HG03354 (cell line): ENCODE results near the gene FAM222A.

Experiments
- ATAC-seq: cut with Tn5 transposase; IDR thresholded peaks from one replicate; pipeline ENCODE4 v1.9.1; 2021; ENCODE audit warnings: mild to moderate bottlenecking; ENCODE audit not compliant: unreplicated experiment, poor library complexity, severe bottlenecking

FAM222A gene

DNA sequence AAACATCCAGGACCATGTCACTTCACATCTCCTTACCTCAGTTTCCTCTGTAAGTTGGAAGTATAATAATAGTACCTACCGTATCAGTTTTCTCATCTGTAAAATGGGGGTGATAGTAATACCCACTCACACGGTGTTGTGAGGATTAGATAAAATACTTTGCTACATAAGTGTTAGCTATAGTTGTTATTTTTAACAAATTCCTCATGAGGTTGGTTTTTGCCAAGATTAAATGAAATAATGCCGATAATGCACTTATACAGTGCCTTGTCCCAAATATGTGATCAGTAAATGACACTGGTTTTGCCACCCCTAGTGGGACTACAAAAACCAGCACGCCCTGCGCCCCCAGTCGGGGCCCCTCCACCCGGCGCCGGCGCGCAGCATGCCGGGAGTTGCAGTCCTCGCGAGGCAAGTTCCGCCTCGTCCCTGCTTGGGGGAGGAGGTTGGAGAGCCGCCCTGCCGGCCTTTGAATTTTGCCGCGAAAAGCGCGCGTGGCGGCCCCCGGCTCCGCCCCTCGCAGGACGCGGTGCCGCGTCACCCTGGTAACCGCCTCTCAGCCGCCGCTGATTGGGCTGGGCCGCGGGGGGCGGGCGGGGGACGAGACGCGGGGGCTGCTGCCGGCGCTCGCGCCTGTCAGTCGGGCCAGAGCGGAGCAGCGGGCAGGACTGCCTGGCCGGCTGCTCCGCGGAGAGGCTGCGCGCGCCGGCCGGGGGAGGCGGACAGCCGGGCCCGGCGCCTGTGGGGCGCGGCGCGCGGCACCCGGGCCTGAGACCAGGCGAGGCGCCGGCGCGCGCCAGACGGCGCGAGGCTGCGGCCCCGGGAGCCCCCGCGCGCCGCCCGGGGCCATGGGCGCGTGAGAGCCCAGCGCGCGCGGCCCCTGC lies at the start of gene FAM222A:
Gene FAM222A, plus strand, starts transcription at position 639 of the 884 bp plus-strand sequence. CDS start 30,322 bp downstream, outside the sequence.
- peak; percentile 92 for ATAC-seq

GRCh38 chr12:109664402-109664801 lies 49.2 kb upstream of the FAM222A start:
- no peak for ATAC-seq

DNA sequence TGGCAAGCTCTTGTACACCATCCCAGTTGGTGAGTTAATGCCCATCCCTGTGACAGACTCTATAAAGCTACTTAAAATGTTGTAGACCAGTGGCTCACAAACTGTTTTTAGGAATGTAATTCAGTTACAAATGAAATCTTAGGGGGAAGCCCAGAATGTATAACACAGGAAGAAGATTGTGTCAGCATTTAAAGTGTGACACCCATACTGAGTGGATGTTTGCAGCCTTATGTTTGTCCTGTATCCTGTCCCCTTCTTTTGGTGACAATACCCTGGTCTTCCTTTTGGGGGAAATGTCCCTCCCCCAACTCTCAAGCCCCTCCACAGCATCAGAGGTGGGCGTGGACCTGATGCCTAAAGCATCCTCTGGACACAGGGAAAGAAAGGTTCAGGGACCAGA lies 47.6 kb upstream of the FAM222A start:
- ATAC-seq: no peak

- ATAC-seq: no peak
Measured at GRCh38 chr12:109670731-109671130, 42.9 kb upstream of the FAM222A start.

DNA sequence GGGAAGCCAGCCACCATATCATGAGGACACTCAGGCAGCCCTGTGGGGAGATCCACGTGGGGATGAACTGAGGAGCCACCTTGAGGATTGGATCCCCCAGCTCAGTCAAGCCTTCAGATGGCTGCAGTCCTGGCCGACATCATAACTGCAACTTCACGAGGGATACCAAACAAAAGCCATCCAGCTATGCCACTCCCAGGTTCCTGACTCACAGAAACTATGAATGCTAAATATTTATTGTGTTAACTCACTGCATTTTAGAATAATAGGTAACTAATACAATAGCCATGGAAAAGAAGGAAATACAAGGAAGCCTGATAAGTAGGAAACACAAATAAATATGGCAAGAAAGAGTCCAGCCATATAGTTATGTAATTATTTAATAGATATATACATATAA lies 42.1 kb upstream of the FAM222A start:
- no peak for ATAC-seq

DNA sequence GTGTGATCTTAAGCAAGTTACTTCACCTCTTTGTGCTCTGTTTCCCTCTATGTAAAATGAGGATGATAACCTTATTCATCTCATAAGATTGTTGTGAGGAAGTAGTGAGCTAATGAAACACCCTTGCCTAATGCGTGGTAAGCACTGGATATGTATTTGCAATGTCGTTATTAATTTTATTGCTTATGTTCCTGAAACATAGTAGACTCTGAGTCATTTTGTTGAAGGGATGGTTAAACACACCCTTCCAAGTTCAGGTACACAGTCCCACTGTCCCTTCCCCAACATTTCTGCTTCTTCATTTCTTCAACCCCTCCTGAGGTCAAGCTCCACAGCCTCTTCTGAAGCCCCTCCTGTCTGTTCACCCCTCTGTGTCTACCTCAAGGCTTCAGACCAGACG lies 40.2 kb upstream of the FAM222A start:
- ATAC-seq: no peak

- ATAC-seq: no peak
Measured at GRCh38 chr12:109673884-109674283, 39.7 kb upstream of the FAM222A start.

DNA sequence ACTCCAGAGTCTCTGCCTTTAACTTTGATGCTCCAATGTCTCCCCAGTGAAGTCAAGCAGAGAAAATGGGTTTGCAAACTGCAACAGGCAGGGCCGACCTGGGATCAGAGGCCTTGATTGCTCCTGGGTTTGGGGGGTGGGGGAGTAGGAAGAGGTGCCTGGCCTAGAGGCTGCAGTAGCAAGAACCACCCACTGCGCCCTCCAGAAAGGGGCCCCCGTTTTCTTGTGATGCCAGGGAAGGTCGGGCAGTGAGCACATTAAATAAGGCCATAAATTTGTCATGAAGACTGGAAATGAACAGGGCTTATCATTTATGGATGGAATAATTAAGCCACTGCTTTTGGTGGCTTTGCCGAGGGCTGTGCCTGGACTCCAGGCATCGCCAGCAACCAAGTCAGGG lies 38.2 kb upstream of the FAM222A start:
- ATAC-seq: no peak

DNA sequence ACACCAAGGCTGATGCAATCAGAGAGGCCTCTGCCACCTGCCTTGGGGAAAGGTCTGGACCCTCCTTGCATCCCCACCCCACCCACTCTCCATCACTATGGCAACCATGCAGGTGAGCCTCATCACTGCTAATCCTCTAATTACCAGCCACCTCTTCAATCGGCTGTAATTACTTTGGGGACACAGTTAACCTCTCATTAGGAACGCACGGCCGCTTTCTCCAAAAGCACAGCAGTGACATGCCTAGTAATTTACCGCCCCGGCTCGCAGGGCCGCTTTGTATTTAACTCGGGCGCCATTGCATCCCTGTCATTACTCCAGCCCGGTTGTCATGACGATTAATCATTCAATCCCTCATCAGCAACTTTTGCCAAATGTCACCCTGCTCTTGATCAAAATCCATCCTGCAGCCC lies 36.3 kb upstream of the FAM222A start:
- no peak for ATAC-seq

DNA sequence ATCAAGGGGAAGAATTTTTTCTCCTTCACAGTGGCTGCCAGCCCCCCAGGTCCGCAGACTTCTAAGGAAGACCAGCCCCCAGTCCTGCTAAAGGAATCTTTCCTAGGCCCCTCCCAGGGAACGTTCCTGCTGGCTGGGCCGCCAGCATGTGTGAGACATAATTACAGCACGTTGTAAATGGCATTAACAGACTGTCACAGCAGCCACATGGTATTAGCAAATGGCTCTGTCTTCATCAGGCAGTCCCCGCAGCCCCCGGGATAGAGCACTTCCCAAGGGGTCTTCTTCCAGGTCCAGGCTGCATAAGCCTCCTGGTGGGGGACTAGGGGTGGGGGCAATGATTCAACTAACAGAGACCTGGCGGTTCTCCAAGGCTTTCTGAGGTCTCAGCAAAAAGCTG lies 34.9 kb upstream of the FAM222A start:
- no peak for ATAC-seq

DNA sequence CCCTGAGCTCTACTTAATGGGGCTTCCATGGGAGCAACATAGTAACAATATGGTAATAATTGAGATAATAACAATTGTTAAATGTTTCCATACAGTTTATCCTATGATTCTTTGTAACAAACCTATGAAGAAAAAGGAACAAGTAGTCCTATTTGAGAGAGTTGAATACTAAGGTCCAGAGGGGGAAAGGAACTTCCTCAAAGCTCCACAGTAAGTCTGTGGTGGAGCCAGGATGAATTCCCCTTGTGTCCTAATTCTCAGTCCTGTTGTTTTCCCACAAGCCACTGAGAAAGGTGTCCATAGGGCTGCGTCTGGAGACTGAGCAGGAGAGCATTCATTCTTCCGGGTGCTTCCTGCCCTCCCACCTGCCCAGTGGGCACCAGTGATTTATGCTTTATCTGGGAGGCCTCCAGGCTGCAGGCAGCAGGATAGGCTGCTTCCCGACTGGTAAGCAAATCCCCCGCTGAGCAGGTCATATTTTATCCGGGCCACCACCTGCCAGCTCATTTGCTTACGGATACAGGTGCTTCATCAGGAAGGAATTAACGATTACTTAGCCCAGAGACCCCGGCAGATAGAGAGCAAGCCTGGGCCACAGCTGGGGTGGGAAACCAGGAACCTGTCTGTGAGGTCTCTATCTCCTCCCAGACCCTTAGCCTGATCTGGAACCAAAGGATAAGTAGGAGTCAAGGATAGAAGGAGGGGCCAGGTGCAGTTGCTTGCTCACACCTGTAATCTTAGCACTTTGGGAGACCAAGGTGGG lies 33.9 kb upstream of the FAM222A start:
- ATAC-seq: no peak

- ATAC-seq: no peak
Measured at GRCh38 chr12:109680264-109681005, 33.2 kb upstream of the FAM222A start.

- ATAC-seq: no peak
Measured at GRCh38 chr12:109681986-109682707, 31.5 kb upstream of the FAM222A start.

DNA sequence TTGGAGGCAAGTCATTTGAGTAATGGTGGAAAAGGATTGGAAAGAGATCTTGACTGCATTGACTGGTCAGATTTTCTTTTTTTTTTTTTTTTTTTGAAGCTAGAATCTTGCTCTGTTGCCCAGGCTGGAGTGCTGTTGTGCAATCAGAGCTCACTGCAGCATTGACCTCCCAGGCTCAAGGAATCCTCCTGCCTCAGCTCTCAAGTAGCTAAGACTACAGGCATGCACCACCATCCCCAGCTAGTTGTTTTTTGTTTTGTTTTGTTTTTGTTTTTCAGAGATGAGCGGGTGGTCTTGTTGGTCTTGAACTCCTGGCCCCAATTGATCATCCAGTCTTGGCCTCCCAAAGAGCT lies 30.9 kb upstream of the FAM222A start:
- ATAC-seq: no peak

GRCh38 chr12:109683316-109683715 lies 30.3 kb upstream of the FAM222A start:
- ATAC-seq: no peak

GRCh38 chr12:109685574-109686447 lies 27.8 kb upstream of the FAM222A start:
- no peak for ATAC-seq

DNA sequence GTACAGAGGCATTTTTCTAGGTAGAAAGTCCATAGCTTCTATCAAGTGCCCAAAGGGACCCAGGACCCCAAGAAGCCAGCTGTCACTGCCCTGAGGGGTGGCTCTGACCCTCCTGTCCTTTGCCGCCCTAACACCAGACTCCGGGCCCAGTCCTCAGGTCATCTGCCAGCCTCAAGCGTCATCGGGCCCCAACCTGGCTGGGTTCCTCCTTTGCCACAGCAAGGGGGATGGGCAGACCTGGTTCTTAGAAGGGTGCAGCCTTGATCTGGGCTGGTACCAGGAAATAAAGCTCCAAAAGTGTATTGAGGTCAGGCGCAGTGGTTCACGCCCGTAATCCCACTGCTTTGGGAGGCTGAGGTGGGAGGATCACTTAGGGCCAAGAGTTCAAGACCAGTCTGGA lies 27.1 kb upstream of the FAM222A start:
- no peak for ATAC-seq

GRCh38 chr12:109687250-109687649 lies 26.4 kb upstream of the FAM222A start:
- no peak for ATAC-seq

DNA sequence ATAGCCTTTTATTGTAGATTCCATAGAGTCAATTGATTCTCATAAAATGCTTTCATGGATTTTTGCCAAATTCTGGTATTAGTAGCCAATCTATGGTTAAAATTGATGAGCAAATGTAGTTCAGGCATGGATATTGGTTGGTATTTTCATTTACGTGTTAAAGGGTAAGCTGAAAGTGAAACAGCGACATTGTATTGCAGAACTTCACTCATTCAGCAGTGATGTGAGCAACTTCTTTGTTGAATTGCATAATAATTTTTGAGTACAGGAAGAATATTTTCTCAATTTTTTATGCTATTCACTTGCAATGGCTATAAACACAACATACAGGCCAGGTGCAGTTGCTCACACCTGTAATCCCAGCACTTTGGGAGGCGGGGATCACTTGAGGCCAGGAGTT lies 24.2 kb upstream of the FAM222A start:
- no peak for ATAC-seq
